Natural killer cell (primary cell): ENCODE results near the gene ZFYVE16. TPM values are rescaled to one million over a fixed set of nuclear protein-coding genes. Genes with fewer than 3 reads are reported as not detected.

Experiments
- ATAC-seq, 3 donors: fragments of 150-1000 bp in 2 of 3; fragments of 200-7000 bp in 1 of 3; cut with Tn5 transposase; 1 replicate in 1 of 3; 2 replicates in 2 of 3; pipeline ENCODE4 v1.10.0; 2021; ENCODE audit warnings: mild to moderate bottlenecking in 2 of 3, moderate library complexity in 2 of 3
- DNase-seq, 2 donors: peaks; one replicate each; pipeline versions ENCODE4 v3.0.0 to v3.0.0-alpha.2; 2013 to 2021; ENCODE audit warnings: mixed read lengths in 1 of 2
- H3K27ac ChIP-seq: one replicate; pipeline ENCODE4 v1.5.1; 2013; ENCODE audit warnings: mild to moderate bottlenecking, low read length
- H3K27me3 ChIP-seq: one replicate; pipeline ENCODE4 v1.6.1; 2013; ENCODE audit warnings: low read length; ENCODE audit not compliant: control insufficient read depth, insufficient read depth
- H3K36me3 ChIP-seq: one replicate; pipeline ENCODE4 v1.6.1; 2013; ENCODE audit warnings: low read length; ENCODE audit not compliant: control insufficient read depth, insufficient read depth
- H3K4me1 ChIP-seq: one replicate; pipeline ENCODE4 v1.6.1; 2013; ENCODE audit warnings: low read length; ENCODE audit not compliant: control insufficient read depth, insufficient read depth
- H3K4me3 ChIP-seq: one replicate; pipeline ENCODE4 v1.5.1; 2013; ENCODE audit warnings: low read length
- H3K9me3 ChIP-seq: one replicate; pipeline ENCODE4 v1.6.1; 2013; ENCODE audit warnings: low read length; ENCODE audit not compliant: control insufficient read depth, insufficient read depth
- H3K27ac Mint-ChIP-seq, 2 donors: one replicate each; pipeline ENCODE4 v1.8.0; 2022; ENCODE audit warnings: mild to moderate bottlenecking in 2 of 2, mixed read lengths in 2 of 2, moderate library complexity in 1 of 2
- H3K27me3 Mint-ChIP-seq, 2 donors: one replicate each; pipeline ENCODE4 v1.8.0; 2022; ENCODE audit warnings: low read depth in 2 of 2, mixed read lengths in 2 of 2
- H3K36me3 Mint-ChIP-seq: one replicate; pipeline ENCODE4 v1.8.0; 2022; ENCODE audit warnings: mixed read lengths
- H3K4me1 Mint-ChIP-seq, 2 donors: one replicate each; pipeline ENCODE4 v1.8.0; 2022; ENCODE audit warnings: mixed read lengths in 2 of 2
- H3K4me3 Mint-ChIP-seq: one replicate; pipeline ENCODE4 v1.8.0; 2022; ENCODE audit warnings: mild to moderate bottlenecking, moderate library complexity, mixed read lengths
- H3K9me3 Mint-ChIP-seq, 2 donors: one replicate each; pipeline ENCODE4 v1.8.0; 2022; ENCODE audit warnings: mixed read lengths in 2 of 2
- CTCF ChIP-seq: fragments of 200-600 bp; IDR thresholded peaks from one replicate; pipeline ENCODE4 v1.8.0; 2022; ENCODE audit warnings: antibody characterized with exemption
- WGBS: methylation state at CpG from one replicate; pipeline ENCODE4 v1.1.7; 2013; ENCODE audit warnings: missing lambda C conversion rate; ENCODE audit not compliant: insufficient coverage; 5-methylcytosine and 5-hydroxymethylcytosine counted together
- intact Hi-C: fragments of 100-400 bp; cut with micrococcal nuclease; formaldehyde crosslinking; loops from one replicate; pipeline ENCODE4 v1.14.2; 2022
- total RNA-seq, 4 donors: library from RNA; stranded (reverse); fragments of 120-200 nt in 1 of 4; gene quantifications; one replicate each; pipeline versions ENCODE4 v1.2.3 to v1.2.4, GENCODE V29; 2013 to 2022

ZFYVE16 gene
- total RNA-seq, 3 donors from 2014 or later (not counting 1 experiment from before 2014, with no cell fraction given), result 24.4 to 36.6 (median 30.1) TPM

GRCh38 chr5:80474929-80475328 lies 67.1 kb downstream of the ZFYVE16 start:
- no peaks in the 10 kb centered on the region for H3K4me1 ChIP-seq
- peaks cover 4 to 5% of the 10 kb centered on the region in 2 donors for H3K9me3 Mint-ChIP-seq
- no peak overlapping the region for H3K4me3 Mint-ChIP-seq
- WGBS, result 100% methylated on average over 1 of the region's 2 CpGs
- H3K9me3 ChIP-seq, result peaks cover 9% of the 10 kb centered on the region
- intact Hi-C loops, result no loop called here
- H3K27me3 Mint-ChIP-seq, result no peaks in the 10 kb centered on the region
- H3K27ac ChIP-seq, result no peak overlapping the region
- no peak for DNase-seq
- no peak overlapping the region for H3K4me3 ChIP-seq
- H3K36me3 ChIP-seq, result peaks cover 40% of the 10 kb centered on the region
- TF ChIP-seq CTCF, result no peak
- no peaks in the 10 kb centered on the region for H3K4me1 Mint-ChIP-seq
- H3K36me3 Mint-ChIP-seq, result peaks cover 28% of the 10 kb centered on the region
- no peak overlapping the region for H3K27ac Mint-ChIP-seq
- H3K27me3 ChIP-seq, result no peaks in the 10 kb centered on the region
- ATAC-seq, result no peak

- H3K9me3 ChIP-seq, result peaks cover 11% of the 10 kb centered on the region
- H3K4me3 ChIP-seq, result no peak overlapping the region
- no peak for DNase-seq
- Mint-ChIP-seq H3K9me3 (peaks cover 5 to 8% of the 10 kb centered on the region in 2 donors), H3K36me3 (peaks cover 18% of the 10 kb centered on the region), H3K27me3 (no peaks in the 10 kb centered on the region), H3K4me1 (no peaks in the 10 kb centered on the region), H3K4me3 (no peak overlapping the region), H3K27ac (no peak overlapping the region)
- no peak for ATAC-seq
- no peaks in the 10 kb centered on the region for H3K27me3 ChIP-seq
- no peak for TF ChIP-seq CTCF
- peaks cover 18% of the 10 kb centered on the region for H3K36me3 ChIP-seq
- H3K4me1 ChIP-seq, result no peaks in the 10 kb centered on the region
- H3K27ac ChIP-seq, result no peak overlapping the region
- intact Hi-C loops, result loop anchor here (5.0 kb wide), 1 partner anchor 193 kb away; no protein-coding TSS in a partner anchor
Observed at GRCh38 chr5:80479713-80480112, 71.8 kb downstream of the ZFYVE16 start.

GRCh38 chr5:80480354-80480753 lies 72.5 kb downstream of the ZFYVE16 start:
- Mint-ChIP-seq H3K36me3 (peaks cover 18% of the 10 kb centered on the region), H3K4me1 (no peaks in the 10 kb centered on the region), H3K9me3 (peaks cover 5 to 8% of the 10 kb centered on the region in 2 donors), H3K27me3 (no peaks in the 10 kb centered on the region), H3K27ac (no peak overlapping the region), H3K4me3 (no peak overlapping the region)
- H3K9me3 ChIP-seq, result peaks cover 11% of the 10 kb centered on the region
- H3K36me3 ChIP-seq, result peaks cover 12% of the 10 kb centered on the region
- no peak overlapping the region for H3K27ac ChIP-seq
- H3K4me3 ChIP-seq, result no peak overlapping the region
- 94% methylated on average over 2 of the region's 2 CpGs for WGBS
- ATAC-seq (no peak), DNase-seq (no peak)
- no peak for TF ChIP-seq CTCF
- no peaks in the 10 kb centered on the region for H3K27me3 ChIP-seq
- intact Hi-C loops, result loop anchor here (5.0 kb wide), 1 partner anchor 192 kb away; no protein-coding TSS in a partner anchor
- no peaks in the 10 kb centered on the region for H3K4me1 ChIP-seq
